Measurements from ENCODE around the gene IL25.

GRCh38 chr14:23396781-23397407 lies 24.3 kb downstream of the IL25 start:
- TF ChIP-seq, protein P1, sequence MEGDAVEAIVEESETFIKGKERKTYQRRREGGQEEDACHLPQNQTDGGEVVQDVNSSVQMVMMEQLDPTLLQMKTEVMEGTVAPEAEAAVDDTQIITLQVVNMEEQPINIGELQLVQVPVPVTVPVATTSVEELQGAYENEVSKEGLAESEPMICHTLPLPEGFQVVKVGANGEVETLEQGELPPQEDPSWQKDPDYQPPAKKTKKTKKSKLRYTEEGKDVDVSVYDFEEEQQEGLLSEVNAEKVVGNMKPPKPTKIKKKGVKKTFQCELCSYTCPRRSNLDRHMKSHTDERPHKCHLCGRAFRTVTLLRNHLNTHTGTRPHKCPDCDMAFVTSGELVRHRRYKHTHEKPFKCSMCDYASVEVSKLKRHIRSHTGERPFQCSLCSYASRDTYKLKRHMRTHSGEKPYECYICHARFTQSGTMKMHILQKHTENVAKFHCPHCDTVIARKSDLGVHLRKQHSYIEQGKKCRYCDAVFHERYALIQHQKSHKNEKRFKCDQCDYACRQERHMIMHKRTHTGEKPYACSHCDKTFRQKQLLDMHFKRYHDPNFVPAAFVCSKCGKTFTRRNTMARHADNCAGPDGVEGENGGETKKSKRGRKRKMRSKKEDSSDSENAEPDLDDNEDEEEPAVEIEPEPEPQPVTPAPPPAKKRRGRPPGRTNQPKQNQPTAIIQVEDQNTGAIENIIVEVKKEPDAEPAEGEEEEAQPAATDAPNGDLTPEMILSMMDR (IDR thresholded peaks at IDR 0.05): no peak
- no peak for TF ChIP-seq EP300 (IDR thresholded peaks at IDR 0.05)
- no peak for TF ChIP-seq POLR2AphosphoS5 (IDR thresholded peaks at IDR 0.05)
- no peak for TF ChIP-seq POLR2A (IDR thresholded peaks at IDR 0.05)
